ENCODE data around the gene SOX6.

SOX6 gene

DNA sequence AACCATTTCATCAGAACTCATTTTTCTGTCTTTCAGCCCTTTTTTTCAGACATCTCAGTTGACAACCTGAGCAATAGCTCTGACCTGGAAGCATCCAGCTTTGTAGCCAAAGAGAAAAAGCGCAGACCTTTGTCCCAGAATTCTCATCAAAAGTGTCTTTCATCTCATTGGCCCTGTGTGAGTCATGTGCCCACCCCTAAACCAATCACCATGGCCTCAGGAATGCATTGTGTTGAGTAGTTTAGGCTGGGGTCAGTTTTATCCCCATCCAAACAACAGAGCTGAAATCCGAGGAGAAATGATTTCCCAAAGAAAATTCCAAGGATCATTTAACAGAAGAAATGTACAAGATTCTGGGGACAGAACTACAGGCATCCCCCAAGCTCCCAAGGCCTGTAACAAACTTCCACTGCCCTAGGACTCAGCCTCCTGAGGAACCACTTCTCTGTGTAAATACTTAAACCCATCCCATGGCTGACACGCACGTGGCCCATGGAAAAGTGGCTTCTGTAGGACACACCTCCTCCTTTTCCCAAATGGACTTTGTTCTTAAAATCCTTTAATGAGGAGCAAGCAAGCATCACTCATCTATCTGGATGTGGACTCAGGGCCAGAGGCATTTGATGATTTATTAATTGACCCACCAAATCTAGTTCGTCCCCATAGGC is 429.0 kb downstream of the SOX6 start:
- TF ChIP-seq, protein P1, sequence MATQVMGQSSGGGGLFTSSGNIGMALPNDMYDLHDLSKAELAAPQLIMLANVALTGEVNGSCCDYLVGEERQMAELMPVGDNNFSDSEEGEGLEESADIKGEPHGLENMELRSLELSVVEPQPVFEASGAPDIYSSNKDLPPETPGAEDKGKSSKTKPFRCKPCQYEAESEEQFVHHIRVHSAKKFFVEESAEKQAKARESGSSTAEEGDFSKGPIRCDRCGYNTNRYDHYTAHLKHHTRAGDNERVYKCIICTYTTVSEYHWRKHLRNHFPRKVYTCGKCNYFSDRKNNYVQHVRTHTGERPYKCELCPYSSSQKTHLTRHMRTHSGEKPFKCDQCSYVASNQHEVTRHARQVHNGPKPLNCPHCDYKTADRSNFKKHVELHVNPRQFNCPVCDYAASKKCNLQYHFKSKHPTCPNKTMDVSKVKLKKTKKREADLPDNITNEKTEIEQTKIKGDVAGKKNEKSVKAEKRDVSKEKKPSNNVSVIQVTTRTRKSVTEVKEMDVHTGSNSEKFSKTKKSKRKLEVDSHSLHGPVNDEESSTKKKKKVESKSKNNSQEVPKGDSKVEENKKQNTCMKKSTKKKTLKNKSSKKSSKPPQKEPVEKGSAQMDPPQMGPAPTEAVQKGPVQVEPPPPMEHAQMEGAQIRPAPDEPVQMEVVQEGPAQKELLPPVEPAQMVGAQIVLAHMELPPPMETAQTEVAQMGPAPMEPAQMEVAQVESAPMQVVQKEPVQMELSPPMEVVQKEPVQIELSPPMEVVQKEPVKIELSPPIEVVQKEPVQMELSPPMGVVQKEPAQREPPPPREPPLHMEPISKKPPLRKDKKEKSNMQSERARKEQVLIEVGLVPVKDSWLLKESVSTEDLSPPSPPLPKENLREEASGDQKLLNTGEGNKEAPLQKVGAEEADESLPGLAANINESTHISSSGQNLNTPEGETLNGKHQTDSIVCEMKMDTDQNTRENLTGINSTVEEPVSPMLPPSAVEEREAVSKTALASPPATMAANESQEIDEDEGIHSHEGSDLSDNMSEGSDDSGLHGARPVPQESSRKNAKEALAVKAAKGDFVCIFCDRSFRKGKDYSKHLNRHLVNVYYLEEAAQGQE (IDR thresholded peaks at IDR 0.05; ENCODE audit: insufficient read depth in 1 of 2, low read depth in 2 of 2, low read length in 2 of 2), result no peak
- TF ChIP-seq FOXP2 (optimal IDR thresholded peaks at IDR 0.05; ENCODE audit: borderline replicate concordance, extremely low read depth, extremely low read length, insufficient read depth), result no peak
- TF ChIP-seq SIN3A (IDR thresholded peaks at IDR 0.05; ENCODE audit: borderline replicate concordance, insufficient read depth, low read length), result no peak
- TF ChIP-seq TAF1 (IDR thresholded peaks at IDR 0.05; ENCODE audit: borderline replicate concordance, insufficient read depth, low read length), result no peak
- no peak for TF ChIP-seq POLR2AphosphoS5 (IDR thresholded peaks at IDR 0.05; ENCODE audit: low read depth, low read length)

DNA sequence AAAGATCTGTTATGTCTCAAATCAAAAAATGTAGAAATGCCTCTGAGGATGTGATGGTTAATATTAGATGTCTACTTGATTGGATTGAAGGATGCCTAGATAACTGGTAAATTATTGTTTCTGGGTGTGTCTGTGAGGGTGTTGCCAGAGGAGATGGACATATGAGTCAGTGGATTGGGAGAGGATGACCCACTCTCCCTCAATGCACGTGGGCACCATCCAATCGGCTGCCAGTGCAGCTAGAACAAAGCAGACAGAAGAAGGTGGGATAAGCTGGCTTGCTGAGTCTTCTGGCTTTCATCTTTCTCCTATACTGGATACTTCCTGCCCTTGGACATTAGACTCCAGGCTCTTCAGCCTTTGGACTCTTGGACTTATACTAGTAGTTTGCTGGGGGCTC is 430.3 kb downstream of the SOX6 start:
- TF ChIP-seq FOXP2 (optimal IDR thresholded peaks at IDR 0.05; ENCODE audit: borderline replicate concordance, extremely low read depth, extremely low read length, insufficient read depth) (no peak), TAF1 (IDR thresholded peaks at IDR 0.05; ENCODE audit: borderline replicate concordance, insufficient read depth, low read length) (no peak), SIN3A (IDR thresholded peaks at IDR 0.05; ENCODE audit: borderline replicate concordance, insufficient read depth, low read length) (no peak), POLR2AphosphoS5 (IDR thresholded peaks at IDR 0.05; ENCODE audit: low read depth, low read length) (no peak)
- TF ChIP-seq, protein P1 (IDR thresholded peaks at IDR 0.05; ENCODE audit: insufficient read depth in 1 of 2, low read depth in 2 of 2, low read length in 2 of 2), result no peak

- TF ChIP-seq SIN3A (IDR thresholded peaks at IDR 0.05; ENCODE audit: borderline replicate concordance, insufficient read depth, low read length) (no peak), FOXP2 (optimal IDR thresholded peaks at IDR 0.05; ENCODE audit: borderline replicate concordance, extremely low read depth, extremely low read length, insufficient read depth) (no peak), POLR2AphosphoS5 (IDR thresholded peaks at IDR 0.05; ENCODE audit: low read depth, low read length) (no peak), TAF1 (IDR thresholded peaks at IDR 0.05; ENCODE audit: borderline replicate concordance, insufficient read depth, low read length) (no peak)
- TF ChIP-seq, protein P1 (IDR thresholded peaks at IDR 0.05; ENCODE audit: insufficient read depth in 1 of 2, low read depth in 2 of 2, low read length in 2 of 2), result no peak
These were observed 433.2 kb downstream of the SOX6 start for GRCh38 chr11:15923183-15923582.

DNA sequence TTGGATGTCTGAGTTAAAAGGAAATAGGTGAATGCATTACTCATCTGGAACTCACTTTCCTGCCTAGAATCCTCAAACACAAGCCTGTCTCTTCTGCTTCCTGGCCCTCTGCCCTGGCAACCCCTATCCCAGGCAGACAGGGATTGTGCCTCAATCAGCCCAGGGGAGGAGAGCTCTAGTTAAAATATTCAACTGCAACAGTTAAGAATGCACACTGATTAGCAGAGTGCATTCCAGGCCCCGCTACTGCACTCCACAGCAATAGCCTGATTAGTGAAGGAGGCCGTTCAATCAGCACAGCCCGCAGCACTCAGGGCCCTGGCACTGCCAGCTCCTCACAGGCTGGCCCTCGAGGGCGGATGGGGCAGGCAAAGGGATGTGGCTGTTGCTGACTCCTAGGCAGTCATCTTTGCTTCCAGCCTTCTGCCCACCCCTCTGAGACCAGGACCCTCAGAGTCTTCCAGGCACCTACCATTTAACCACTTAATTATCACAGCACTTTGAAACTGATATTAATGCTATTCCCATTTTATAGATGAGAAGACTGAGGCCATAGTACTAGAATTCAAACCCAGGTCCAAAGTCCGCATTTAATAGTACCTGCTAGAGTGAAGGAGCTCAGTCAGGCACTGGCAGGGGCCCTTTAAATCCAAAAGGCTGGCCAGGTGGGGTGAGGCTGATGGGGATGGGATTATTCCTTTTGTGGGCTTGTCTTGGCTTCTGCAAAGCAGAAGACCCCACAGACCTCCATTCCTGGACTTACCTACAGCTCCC is 435.3 kb downstream of the SOX6 start:
- TF ChIP-seq FOXP2 (optimal IDR thresholded peaks at IDR 0.05; ENCODE audit: borderline replicate concordance, extremely low read depth, extremely low read length, insufficient read depth) (no peak), POLR2AphosphoS5 (IDR thresholded peaks at IDR 0.05; ENCODE audit: low read depth, low read length) (no peak), SIN3A (IDR thresholded peaks at IDR 0.05; ENCODE audit: borderline replicate concordance, insufficient read depth, low read length) (no peak), TAF1 (IDR thresholded peaks at IDR 0.05; ENCODE audit: borderline replicate concordance, insufficient read depth, low read length) (no peak)
- TF ChIP-seq, protein P1 (IDR thresholded peaks at IDR 0.05; ENCODE audit: insufficient read depth in 1 of 2, low read depth in 2 of 2, low read length in 2 of 2), result no peak
